GM23338 (cell line): ENCODE measurements around the gene IRAK1.

ENCODE experiments used
- CREB1 ChIP-seq: fragments of 250-450 bp; sonication (Bioruptor Pico); IDR thresholded peaks from 2 replicates; pipeline ENCODE4 v1.5.0; 2020; ENCODE audit warnings: low read depth, mild to moderate bottlenecking, moderate library complexity
- EZH2 ChIP-seq: fragments of 200-600 bp; sonication (generic); IDR thresholded peaks from one replicate; pipeline ENCODE4 v1.8.0; 2017; ENCODE audit warnings: antibody characterized with exemption, mild to moderate bottlenecking, low read depth; ENCODE audit not compliant: unreplicated experiment
- EZH2phosphoT487 ChIP-seq: fragments of 200-600 bp; sonication (generic); IDR thresholded peaks from one replicate; pipeline ENCODE4 v1.8.1; 2018; ENCODE audit warnings: antibody characterized with exemption; ENCODE audit not compliant: unreplicated experiment
- JUNB ChIP-seq: IDR thresholded peaks from one replicate; pipeline ENCODE4 v1.6.1; 2016; ENCODE audit warnings: antibody characterized with exemption; ENCODE audit not compliant: unreplicated experiment
- NANOG ChIP-seq: IDR thresholded peaks from 2 replicates; pipeline ENCODE4 v1.6.1; 2016; ENCODE audit warnings: antibody characterized with exemption, borderline replicate concordance
- POLR2AphosphoS5 ChIP-seq: IDR thresholded peaks from 2 replicates; pipeline ENCODE4 v1.6.1; 2016; ENCODE audit warnings: antibody characterized with exemption, low read depth
- STAT1 ChIP-seq: IDR thresholded peaks from one replicate; pipeline ENCODE4 v1.6.1; 2016; ENCODE audit warnings: antibody characterized with exemption; ENCODE audit not compliant: unreplicated experiment
- ZNF114 ChIP-seq: fragments of 250-450 bp; sonication (Bioruptor Pico); IDR thresholded peaks from 2 replicates; pipeline ENCODE4 v1.5.0; 2020; ENCODE audit warnings: mild to moderate bottlenecking, moderate library complexity
- ZNF331 ChIP-seq: fragments of 250-450 bp; sonication (Bioruptor Pico); IDR thresholded peaks from 2 replicates; pipeline ENCODE4 v1.5.0; 2020; ENCODE audit warnings: low read depth, mild to moderate bottlenecking, moderate library complexity
- TF ChIP-seq, protein P1 (sequence below), 2 experiments: fragments of 200-600 bp in 1 of 2; sonication (generic) in 1 of 2; conservative IDR thresholded peaks; 2 replicates each; pipeline versions ENCODE4 v1.5.1 to v1.6.1; 2016 to 2017; ENCODE audit warnings: antibody characterized with exemption in 2 of 2, low read depth in 2 of 2, mild to moderate bottlenecking in 2 of 2, moderate library complexity in 1 of 2
- TF ChIP-seq, protein P2 (sequence below): IDR thresholded peaks from one replicate; pipeline ENCODE4 v1.6.1; 2018; ENCODE audit warnings: antibody characterized with exemption; ENCODE audit not compliant: unreplicated experiment

DNA sequence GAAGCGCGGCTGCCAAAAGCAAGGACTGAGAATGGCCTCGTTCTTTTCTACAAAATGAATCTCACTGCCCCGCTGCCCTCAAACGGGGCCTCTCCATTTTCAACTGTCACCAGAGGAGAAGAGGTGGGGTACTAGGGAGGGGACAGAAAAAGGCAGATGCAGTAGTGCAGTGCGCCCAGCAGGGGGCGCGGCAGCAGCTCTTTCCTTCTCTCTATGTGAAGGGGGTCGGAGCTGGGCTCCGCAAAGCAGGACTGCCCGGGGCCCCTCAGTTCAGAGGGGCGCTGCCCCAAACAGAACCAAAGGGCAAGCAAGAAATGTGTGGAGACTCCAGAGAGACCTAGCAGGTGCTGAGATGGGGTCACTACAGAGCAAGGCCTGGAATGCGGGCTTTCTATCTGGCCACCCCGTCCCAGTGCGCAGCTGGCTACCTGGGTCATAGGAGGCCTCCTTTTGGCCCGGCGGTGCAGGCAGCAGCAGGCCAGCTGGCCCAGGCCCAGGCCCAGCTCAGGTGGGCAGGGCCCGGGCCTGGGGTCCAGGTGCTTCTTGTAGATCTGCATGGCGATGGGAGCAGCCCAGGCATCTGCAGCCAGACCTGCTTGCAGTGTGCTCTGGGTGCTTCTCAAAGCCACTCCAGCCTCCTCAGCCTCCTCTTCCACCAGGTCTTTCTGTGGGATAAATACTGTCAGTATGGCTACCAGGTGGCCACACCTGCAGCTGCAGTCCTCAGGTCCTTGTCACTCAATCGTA, 5.9 kb downstream of the IRAK1 start:
- TF ChIP-seq, protein P1, sequence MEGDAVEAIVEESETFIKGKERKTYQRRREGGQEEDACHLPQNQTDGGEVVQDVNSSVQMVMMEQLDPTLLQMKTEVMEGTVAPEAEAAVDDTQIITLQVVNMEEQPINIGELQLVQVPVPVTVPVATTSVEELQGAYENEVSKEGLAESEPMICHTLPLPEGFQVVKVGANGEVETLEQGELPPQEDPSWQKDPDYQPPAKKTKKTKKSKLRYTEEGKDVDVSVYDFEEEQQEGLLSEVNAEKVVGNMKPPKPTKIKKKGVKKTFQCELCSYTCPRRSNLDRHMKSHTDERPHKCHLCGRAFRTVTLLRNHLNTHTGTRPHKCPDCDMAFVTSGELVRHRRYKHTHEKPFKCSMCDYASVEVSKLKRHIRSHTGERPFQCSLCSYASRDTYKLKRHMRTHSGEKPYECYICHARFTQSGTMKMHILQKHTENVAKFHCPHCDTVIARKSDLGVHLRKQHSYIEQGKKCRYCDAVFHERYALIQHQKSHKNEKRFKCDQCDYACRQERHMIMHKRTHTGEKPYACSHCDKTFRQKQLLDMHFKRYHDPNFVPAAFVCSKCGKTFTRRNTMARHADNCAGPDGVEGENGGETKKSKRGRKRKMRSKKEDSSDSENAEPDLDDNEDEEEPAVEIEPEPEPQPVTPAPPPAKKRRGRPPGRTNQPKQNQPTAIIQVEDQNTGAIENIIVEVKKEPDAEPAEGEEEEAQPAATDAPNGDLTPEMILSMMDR (conservative IDR thresholded peaks at IDR 0.05; ENCODE audit: low read depth in 2 of 2), result peak; percentile 68 to 70
- no peak for TF ChIP-seq POLR2AphosphoS5
- TF ChIP-seq EZH2phosphoT487, result no peak
- TF ChIP-seq EZH2, result no peak
- no peak for TF ChIP-seq JUNB
- TF ChIP-seq, protein P2, sequence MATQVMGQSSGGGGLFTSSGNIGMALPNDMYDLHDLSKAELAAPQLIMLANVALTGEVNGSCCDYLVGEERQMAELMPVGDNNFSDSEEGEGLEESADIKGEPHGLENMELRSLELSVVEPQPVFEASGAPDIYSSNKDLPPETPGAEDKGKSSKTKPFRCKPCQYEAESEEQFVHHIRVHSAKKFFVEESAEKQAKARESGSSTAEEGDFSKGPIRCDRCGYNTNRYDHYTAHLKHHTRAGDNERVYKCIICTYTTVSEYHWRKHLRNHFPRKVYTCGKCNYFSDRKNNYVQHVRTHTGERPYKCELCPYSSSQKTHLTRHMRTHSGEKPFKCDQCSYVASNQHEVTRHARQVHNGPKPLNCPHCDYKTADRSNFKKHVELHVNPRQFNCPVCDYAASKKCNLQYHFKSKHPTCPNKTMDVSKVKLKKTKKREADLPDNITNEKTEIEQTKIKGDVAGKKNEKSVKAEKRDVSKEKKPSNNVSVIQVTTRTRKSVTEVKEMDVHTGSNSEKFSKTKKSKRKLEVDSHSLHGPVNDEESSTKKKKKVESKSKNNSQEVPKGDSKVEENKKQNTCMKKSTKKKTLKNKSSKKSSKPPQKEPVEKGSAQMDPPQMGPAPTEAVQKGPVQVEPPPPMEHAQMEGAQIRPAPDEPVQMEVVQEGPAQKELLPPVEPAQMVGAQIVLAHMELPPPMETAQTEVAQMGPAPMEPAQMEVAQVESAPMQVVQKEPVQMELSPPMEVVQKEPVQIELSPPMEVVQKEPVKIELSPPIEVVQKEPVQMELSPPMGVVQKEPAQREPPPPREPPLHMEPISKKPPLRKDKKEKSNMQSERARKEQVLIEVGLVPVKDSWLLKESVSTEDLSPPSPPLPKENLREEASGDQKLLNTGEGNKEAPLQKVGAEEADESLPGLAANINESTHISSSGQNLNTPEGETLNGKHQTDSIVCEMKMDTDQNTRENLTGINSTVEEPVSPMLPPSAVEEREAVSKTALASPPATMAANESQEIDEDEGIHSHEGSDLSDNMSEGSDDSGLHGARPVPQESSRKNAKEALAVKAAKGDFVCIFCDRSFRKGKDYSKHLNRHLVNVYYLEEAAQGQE, result no peak
- no peak for TF ChIP-seq ZNF331 (CRISPR knock-in tag)
- no peak for TF ChIP-seq CREB1 (CRISPR knock-in tag)
- TF ChIP-seq NANOG, result no peak
- TF ChIP-seq STAT1, result no peak
- no peak for TF ChIP-seq ZNF114 (CRISPR knock-in tag)
